Tibial nerve (tissue), 3 donors: Measurements from ENCODE around the gene TCHHL1.

Source experiments
- CTCF ChIP-seq, 5 experiments: fragments of 200-600 bp in 3 of 5; fragments of 450-650 bp in 2 of 5; sonication (generic) in 3 of 5; IDR thresholded peaks; one replicate each; pipeline ENCODE4 v1.5.1; 2016 to 2019; ENCODE audit warnings: antibody characterized with exemption in 5 of 5, mild to moderate bottlenecking in 3 of 5, moderate library complexity in 2 of 5
- POLR2A ChIP-seq, 2 donors: fragments of 450-650 bp; IDR thresholded peaks; one replicate each; pipeline ENCODE4 v1.6.1; 2017; ENCODE audit warnings: antibody characterized with exemption in 2 of 2, mild to moderate bottlenecking in 2 of 2, moderate library complexity in 2 of 2

- no peak for TF ChIP-seq CTCF (IDR thresholded peaks at IDR 0.05)
- TF ChIP-seq POLR2A (IDR thresholded peaks at IDR 0.05): no peak
Measured at GRCh38 chr1:152107984-152108881, 19.4 kb upstream of the TCHHL1 start.
